H7 (cell line): ENCODE results near the gene PGA5. TPM values are rescaled to one million over a fixed set of nuclear protein-coding genes. Genes with fewer than 3 reads are reported as not detected.
"Not testable (repeated sequence)": the region's sequence is repeated elsewhere in the genome, so short reads cannot be mapped to it uniquely, and the experiment has no call there.

Experiments used
- DNase-seq: peaks from one replicate; pipeline ENCODE4 v3.0.0; 2012
- H3K27me3 ChIP-seq: 2 replicates; pipeline ENCODE4 v1.6.0; 2011; ENCODE audit warnings: mild to moderate bottlenecking, low read length; ENCODE audit not compliant: control insufficient read depth, insufficient read depth
- H3K36me3 ChIP-seq: replicated peaks from 2 replicates; pipeline ENCODE4 v1.5.1; 2011; ENCODE audit warnings: low read length; ENCODE audit not compliant: control insufficient read depth, insufficient read depth
- H3K4me3 ChIP-seq: 2 replicates; pipeline ENCODE4 v1.5.1; 2011; ENCODE audit warnings: low read depth, mild to moderate bottlenecking, control low read depth, low read length, moderate library complexity; ENCODE audit not compliant: insufficient read depth
- total RNA-seq: library from RNA; depleted of rRNA; stranded (reverse); fragments of >200 nt; shearing (Covaris generic); gene quantifications from 2 replicates; pipeline ENCODE4 v1.2.3, GENCODE V29; 2014; rRNA removed

The PGA5 gene
- 0.69 and 1.5 TPM in 2 replicates for total RNA-seq

DNA sequence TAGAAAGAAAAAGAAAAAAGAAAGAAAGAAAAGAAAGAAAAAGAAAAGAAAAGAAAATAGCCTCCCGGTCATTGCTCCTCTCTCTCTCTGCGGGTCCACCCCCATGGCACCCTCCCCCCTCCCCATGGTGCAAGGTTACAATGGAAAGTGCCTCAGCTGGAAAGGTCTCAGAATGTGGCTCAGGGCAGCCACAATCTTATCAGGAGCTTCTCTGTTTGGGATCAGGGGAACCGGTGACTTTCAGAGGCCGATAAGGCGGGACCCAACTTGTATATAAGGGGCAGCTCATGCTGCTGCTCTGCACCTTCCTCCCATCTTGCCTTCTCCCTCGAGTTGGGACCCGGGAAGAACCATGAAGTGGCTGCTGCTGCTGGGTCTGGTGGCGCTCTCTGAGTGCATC, at the start of gene PGA5:
TSS of gene PGA5 (plus strand) at position 301 of the 400 bp plus-strand sequence. CDS start at position 353, 52 bp downstream.
- DNase-seq, H3K27me3 ChIP-seq, H3K4me3 ChIP-seq, H3K36me3 ChIP-seq: not testable (repeated sequence)

DNA sequence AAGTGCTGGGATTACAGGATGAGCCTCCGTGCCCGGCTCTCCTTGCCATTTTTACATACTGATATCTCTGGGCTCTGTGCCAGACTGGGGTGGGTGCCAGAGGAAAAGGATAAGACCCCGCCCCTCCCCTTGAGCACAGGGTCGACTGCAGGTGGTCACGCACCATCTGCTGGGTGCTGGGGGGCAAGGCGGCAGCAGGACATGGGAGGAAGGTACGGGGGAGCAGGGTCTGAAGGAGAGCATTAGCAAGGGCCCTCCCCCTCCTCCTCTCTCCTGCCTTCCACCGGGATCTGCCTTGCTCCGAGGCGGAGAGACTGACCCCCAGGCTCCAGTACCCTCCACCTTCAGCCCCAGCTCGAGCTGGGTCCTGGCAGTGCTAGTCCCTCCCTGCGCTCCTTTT, 47.4 kb upstream of the PGA5 start:
- peak; percentile 64 for DNase-seq
- Histone ChIP-seq H3K4me3 (no peak overlapping the region), H3K27me3 (no peaks in the 10 kb centered on the region), H3K36me3 (no peaks in the 10 kb centered on the region)

DNA sequence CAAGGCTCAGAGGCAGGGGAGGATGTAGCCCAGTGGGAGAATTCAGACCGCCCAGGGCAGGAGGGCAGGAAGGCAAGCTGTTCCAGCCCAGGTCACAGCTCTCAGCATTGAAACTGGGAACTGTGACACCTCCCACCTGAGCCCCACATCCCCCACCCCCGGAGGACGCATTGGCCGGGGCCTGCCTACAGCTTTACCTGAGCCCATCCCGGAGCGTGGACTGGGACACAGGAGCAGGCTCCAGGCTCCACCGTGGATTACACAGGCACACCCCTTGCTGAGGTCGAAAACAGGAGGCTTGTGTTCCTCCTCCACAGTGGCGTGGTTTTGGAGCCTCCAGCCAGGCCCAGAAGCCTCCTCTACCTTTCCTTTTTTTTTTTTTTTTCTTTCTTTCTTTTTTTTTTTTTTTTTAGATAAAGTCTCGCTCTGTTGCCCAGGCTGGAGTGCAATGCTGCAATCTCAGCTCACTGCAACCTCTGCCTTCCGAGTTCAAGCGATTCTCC, 46.8 kb upstream of the PGA5 start:
- peak; percentile 56 for DNase-seq
- Histone ChIP-seq H3K4me3 (no peak overlapping the region), H3K27me3 (no peaks in the 10 kb centered on the region), H3K36me3 (no peaks in the 10 kb centered on the region)

DNA sequence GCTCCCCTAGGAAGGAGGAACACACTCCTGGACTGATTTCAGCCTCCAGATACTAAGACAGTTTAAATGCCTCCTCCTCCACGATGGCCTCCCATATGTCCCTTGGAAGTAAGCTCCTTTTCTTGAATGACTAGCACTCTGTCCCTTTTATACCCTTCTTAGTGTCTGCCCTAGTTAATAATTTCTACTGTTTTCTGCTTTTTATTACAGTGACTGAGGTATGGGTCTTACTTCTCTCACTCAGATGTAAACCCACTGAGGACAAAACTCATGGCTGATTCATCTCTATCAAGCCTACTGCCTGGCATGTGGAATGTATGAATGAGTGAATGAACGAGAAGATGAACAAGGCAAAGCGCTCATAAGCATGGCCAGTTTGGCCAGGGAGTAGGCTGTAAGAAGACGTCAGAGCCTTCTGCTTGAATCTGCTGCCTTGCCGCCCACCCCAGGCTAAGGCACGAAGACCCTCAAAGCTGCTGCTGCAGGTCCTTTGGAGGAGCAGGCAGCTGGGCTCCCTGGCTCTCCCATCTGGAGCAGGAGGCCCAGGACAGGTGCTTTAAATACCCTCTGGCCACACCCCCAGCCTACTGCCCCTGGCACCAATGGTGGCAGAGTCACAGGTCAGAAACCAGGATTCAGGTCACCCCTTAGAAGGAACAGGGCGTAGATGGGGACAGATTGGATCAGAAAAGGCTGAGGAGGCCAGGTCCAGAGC, 45.8 kb upstream of the PGA5 start:
- H3K36me3 ChIP-seq, result no peaks in the 10 kb centered on the region
- H3K27me3 ChIP-seq, result no peaks in the 10 kb centered on the region
- no peak overlapping the region for H3K4me3 ChIP-seq
- no peak for DNase-seq

DNA sequence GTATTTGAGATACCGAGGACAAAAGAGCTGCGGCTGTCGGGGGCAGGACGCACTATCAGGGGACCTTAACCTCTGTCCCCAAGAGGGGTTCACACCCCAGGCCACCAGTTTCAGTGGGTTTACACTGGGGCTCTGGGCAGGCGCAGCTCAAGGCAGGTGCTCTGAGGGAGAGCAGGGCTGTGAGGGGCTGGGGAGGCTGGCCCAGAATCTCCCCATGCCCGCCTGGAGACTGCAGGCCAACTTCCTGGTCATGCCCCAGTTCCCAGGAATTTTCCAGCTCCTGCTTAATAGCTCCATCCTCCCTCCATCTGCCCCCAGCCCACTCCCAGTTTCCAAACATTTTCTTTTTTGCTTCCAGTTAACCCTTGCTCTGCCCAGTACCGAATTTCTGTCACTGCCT, 45.3 kb upstream of the PGA5 start:
- DNase-seq, result no peak
- Histone ChIP-seq H3K36me3 (no peaks in the 10 kb centered on the region), H3K27me3 (no peaks in the 10 kb centered on the region), H3K4me3 (no peak overlapping the region)

DNA sequence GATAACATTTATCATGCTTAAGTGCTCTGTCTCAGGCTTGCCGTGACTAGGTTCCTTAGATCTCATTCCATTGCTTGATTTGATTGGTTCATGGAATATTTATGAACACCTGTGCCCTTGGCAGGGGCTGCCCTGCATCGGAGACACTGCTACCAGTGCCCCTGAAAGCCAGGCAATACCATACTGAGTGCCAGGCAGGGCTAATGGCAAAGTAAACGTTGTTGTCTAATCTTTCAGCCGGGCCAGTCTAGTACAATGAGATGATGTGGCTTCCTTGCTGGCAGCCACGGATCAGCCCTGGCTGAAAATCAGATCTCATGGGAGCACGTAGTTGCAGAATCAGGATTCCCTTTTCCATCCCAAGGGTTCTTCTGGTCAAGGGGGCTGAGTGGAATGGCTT, 42.6 kb upstream of the PGA5 start:
- no peaks in the 10 kb centered on the region for H3K27me3 ChIP-seq
- no peaks in the 10 kb centered on the region for H3K36me3 ChIP-seq
- DNase-seq, result no peak
- no peak overlapping the region for H3K4me3 ChIP-seq

DNA sequence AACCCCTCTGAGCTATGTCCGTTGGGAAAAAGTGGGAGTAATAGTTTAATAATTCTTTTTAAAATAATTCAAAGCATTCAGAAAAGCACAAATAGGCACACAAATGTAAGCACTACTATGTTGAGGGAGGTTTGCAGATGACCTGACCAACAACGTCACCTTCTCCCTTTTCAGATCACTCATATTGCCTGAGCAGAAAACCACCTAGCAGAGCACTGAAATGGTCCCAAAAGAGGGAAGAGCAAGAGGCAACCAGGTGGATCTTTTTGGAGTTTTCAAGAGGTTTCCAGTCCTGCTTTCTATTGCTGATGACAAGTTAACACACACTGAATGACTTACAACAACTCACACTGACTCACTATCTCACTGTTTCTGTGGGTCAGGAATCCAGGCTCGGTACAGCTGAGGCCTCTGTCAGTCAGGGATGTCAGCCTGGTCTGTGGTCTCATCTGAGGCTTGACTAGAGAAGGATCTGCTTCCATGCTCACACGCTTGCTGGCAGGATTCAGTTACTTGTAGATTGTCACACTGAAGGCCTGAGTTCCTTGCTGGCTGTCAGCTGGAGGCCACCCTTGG, 41.9 kb upstream of the PGA5 start:
- no peaks in the 10 kb centered on the region for H3K27me3 ChIP-seq
- H3K4me3 ChIP-seq, result no peak overlapping the region
- DNase-seq, result no peak
- no peaks in the 10 kb centered on the region for H3K36me3 ChIP-seq

DNA sequence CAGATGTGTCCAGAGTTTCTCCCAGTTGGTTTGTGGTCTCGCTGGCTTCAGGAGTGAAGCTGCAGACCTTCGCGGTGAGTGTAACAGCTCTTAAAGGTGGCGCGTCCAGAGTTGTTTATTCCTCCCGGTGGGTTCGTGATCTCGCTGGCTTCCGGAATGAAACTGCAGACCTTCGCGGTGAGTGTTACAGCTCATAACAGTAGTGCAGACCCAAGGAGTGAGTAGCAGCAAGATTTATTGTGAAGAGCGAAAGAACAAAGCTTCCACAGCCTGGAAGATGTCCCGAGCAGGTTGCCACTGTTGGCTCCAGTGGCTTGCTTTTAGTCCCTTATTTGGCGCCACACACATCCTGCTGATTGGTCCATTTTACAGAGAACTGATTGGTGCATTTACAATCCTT, 39.5 kb upstream of the PGA5 start:
- Histone ChIP-seq H3K36me3 (no peaks in the 10 kb centered on the region), H3K4me3 (no peak overlapping the region), H3K27me3 (no peaks in the 10 kb centered on the region)
- DNase-seq, result no peak

DNA sequence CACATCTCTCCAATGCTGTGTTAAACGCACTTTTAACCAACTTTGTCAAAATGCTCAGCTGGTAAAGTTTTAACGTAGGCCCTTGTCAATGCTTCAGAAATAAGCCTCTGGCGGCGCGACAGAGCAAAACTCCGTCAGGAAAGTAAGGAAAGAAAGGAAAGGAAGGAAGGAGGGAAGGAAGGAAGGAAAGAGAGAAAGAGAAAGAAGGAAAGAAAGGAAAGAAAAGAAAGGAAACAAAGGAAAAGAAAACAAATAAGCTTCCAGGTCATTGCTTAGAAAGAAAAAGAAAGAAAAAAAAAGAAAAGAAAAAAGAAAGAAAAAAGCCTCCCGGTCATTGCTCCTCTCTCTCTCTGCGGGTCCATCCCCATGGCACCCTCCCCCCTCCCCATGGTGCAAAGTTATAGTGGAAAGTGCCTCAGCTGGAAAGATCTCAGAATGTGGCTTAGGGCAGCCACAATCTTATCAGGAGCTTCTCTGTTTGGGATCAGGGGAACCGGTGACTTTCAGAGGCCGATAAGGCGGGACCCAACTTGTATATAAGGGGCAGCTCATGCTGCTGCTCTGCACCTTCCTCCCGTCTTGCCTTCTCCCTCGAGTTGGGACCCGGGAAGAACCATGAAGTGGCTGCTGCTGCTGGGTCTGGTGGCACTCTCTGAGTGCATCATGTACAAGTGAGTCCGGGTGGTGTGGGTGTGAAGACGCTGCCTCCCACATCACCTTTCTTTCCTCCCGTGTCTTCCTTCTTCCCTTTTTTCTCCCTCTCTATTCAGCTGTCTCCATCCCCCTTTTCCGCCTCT, 37.8 kb upstream of the PGA5 start, which contains the start of gene PGA3:
TSS of gene PGA3 (plus strand) at position 566 of the 797 bp plus-strand sequence. CDS start at position 616, 50 bp downstream.
- H3K27me3 ChIP-seq, H3K36me3 ChIP-seq, H3K4me3 ChIP-seq: not testable (repeated sequence)
- DNase-seq, result peak; percentile 41

DNA sequence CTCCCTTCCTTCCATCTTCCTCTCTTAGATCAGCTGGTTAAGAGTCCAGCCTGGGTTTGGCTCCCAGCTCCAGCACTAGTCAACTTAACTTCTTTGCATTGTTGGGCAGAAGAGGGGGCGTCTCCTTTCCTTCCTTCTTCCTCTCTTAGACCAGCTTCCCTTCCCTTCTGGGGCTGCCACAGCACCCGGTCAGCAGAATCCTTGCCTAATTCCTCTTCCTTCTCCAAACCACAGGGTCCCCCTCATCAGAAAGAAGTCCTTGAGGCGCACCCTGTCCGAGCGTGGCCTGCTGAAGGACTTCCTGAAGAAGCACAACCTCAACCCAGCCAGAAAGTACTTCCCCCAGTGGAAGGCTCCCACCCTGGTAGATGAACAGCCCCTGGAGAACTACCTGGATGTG, 37.1 kb upstream of the PGA5 start:
- DNase-seq, H3K4me3 ChIP-seq, H3K27me3 ChIP-seq, H3K36me3 ChIP-seq: not testable (repeated sequence)

DNA sequence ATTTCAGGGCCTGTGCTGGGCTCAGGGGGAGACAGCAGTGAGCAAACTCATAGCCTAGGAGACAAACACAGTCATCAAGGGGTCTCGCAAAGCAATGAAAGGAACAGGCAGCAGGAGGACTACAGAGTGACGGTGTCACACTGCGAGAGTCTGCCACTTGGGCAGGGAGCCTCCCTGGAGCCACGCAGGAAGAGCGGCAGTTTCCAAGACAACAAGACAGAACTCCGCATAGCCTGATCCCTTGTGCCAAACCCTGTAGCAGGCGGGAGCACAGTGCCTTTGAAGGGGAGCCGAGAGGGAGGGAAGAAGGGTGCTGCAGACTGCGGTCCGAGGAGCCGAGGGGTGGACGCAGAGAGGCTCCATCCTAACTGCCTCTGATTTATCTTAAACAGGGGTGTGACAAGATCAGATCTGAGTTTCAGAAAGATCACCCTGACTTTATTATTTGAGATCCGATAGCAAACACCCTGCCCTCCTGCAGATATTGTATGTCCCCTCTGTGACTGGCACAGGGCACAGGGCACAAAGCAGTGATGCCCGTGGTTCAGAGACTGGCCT, 36.4 kb upstream of the PGA5 start:
- not testable (repeated sequence) for DNase-seq, H3K4me3 ChIP-seq, H3K27me3 ChIP-seq, H3K36me3 ChIP-seq

DNA sequence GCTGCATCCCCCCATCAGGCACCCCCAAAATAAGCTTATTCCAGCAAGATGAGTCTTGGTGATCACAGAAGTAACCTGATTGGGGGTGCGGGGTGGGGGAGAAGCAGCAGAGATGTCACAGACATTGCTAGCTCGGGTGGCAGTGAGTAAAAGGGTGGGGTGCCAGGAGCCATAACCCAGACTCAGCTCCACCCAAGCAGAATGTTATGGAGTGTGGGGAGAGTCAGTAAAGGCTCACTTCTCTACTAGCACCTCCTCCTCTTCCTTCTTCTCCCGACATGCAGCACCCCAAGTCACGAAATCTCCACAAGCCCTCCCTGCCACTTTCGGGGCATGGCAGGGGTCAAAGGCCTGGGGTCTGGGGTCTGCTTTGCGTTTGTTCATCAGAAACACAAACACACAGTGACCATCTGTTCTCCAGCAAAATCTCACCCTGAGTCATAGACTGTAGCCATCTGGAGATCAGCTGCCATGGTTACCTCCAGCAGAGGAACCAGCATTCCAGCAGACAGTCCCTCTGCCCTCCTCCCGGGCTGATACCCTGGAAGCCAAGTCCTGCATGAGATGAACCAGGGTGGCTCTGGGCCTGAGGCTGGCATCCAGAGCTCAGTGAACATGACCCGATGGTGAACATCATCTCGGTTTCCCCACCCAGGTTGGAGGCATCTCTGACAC, 33.2 kb upstream of the PGA5 start:
- not testable (repeated sequence) for DNase-seq, H3K36me3 ChIP-seq, H3K4me3 ChIP-seq, H3K27me3 ChIP-seq

DNA sequence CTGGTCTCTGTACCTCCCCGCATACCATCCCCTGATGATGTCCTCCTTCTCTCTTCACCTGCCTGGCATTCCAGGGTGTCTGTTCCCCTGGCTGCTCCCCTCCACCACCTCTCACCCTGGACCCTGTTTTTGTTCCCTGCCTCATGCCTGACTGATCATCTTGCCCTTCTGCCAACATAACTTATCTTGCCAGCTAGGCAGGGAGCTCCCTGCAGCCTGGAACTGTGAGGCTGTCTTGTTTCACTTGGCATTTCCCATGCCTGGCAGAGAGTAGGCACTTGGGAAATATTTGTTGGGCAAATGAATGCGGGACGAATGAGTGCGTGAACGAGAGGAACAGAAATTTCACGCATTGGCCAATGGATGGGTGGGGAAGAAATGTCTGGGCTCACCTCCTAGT, 30.3 kb upstream of the PGA5 start:
- not testable (repeated sequence) for DNase-seq, H3K4me3 ChIP-seq, H3K36me3 ChIP-seq, H3K27me3 ChIP-seq

DNA sequence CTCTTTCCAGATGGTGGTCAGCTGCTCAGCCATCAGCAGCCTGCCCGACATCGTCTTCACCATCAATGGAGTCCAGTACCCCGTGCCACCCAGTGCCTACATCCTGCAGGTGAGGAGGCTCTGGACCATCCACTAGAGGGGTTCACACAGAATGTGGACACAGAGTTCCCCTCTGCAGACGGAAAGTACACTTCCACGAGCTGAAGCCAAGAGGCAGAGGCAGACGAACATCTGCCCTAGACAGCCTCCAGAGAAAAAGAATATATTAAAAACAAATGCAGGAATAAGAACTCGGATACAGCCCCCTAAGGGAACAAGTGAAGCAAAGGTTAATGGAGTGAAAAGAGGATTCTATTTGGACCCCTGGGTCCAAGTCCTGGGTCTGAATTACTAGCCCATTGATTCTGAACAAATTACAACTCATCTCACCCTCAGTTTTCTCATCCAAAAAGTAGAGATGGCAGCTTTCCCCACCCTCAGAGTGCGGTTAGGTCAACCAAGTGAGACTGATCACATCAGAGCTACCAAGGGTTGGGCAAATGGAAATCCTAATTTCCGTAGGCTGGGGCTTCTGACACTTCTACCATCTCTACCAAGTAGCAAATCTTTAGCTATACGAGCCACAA, 29.5 kb upstream of the PGA5 start:
- H3K4me3 ChIP-seq, H3K36me3 ChIP-seq, DNase-seq, H3K27me3 ChIP-seq: not testable (repeated sequence)
